Activated CD4-positive, alpha-beta T cell treated with anti-CD3 and anti-CD28 coated beads, Interleukin-2, amount 50 U/mL, for 24 hours (primary cell): Measurements from ENCODE around the gene SERPINB10.

Experiments used
- DNase-seq, 2 donors: peaks; one replicate each; pipeline ENCODE4 v3.0.0-alpha.2; 2020; ENCODE audit warnings: low read depth in 1 of 2, low spot score in 1 of 2

SERPINB10 gene

GRCh38 chr18:63979409-63979920 lies 71.7 kb downstream of the SERPINB10 start:
- peak in 1 of 2 donors; percentile 25 for DNase-seq

- DNase-seq = no peak
Measured at GRCh38 chr18:63980027-63980426, 72.3 kb downstream of the SERPINB10 start.

- no peak for DNase-seq
Measured at GRCh38 chr18:63980896-63981460, 73.2 kb downstream of the SERPINB10 start.

- no peak for DNase-seq
Measured at GRCh38 chr18:63981719-63982118, 74.0 kb downstream of the SERPINB10 start.

- DNase-seq = no peak
Measured at GRCh38 chr18:63982361-63982760, 74.6 kb downstream of the SERPINB10 start.
